HepG2 (cell line): Measurements from ENCODE around the gene P3H4. TPM values are rescaled to one million over a fixed set of nuclear protein-coding genes. Genes with fewer than 3 reads are reported as not detected.

ENCODE experiments used
- BRCA1 ChIP-seq: sonication (generic); formaldehyde crosslinking; IDR thresholded peaks from 2 replicates; pipeline ENCODE4 v1.4.0; 2020; ENCODE audit warnings: missing genetic modification reagents
- CHD4 ChIP-seq: fragments of 200-600 bp; sonication (generic); IDR thresholded peaks from 2 replicates; pipeline ENCODE4 v1.7.0; 2017; ENCODE audit warnings: mild to moderate bottlenecking, low read length, borderline replicate concordance
- CTCF ChIP-seq: sonication (generic); formaldehyde crosslinking; IDR thresholded peaks from 2 replicates; pipeline ENCODE4 v1.5.0; 2020; ENCODE audit warnings: mild to moderate bottlenecking, missing genetic modification reagents, moderate library complexity
- DMTF1 ChIP-seq: sonication (generic); formaldehyde crosslinking; IDR thresholded peaks from 2 replicates; pipeline ENCODE4 v1.4.0; 2020; ENCODE audit warnings: mild to moderate bottlenecking, missing genetic modification reagents
- IRF2 ChIP-seq: IDR thresholded peaks from 2 replicates; pipeline ENCODE4 v1.6.1; 2018; ENCODE audit warnings: missing genetic modification reagents, missing compliant biosample characterization
- LBX2 ChIP-seq: sonication (generic); formaldehyde crosslinking; IDR thresholded peaks from 2 replicates; pipeline ENCODE4 v1.5.0; 2020; ENCODE audit warnings: missing genetic modification reagents, mild to moderate bottlenecking, borderline replicate concordance
- NRL ChIP-seq: sonication (generic); formaldehyde crosslinking; IDR thresholded peaks from 2 replicates; pipeline ENCODE4 v1.5.0; 2020; ENCODE audit warnings: missing genetic modification reagents, mild to moderate bottlenecking, moderate library complexity, borderline replicate concordance
- SMYD3 ChIP-seq: sonication (generic); formaldehyde crosslinking; IDR thresholded peaks from 2 replicates; pipeline ENCODE4 v1.8.1; 2023; ENCODE audit warnings: mild to moderate bottlenecking, missing genetic modification reagents
- TAF1 ChIP-seq: sonication (generic); formaldehyde crosslinking; IDR thresholded peaks from 2 replicates; pipeline ENCODE4 v1.4.0; 2020; ENCODE audit warnings: missing genetic modification reagents
- ZBTB33 ChIP-seq: sonication (generic); formaldehyde crosslinking; IDR thresholded peaks from 2 replicates; pipeline ENCODE4 v1.4.0; 2020; ENCODE audit warnings: missing genetic modification reagents
- ZNF10 ChIP-seq: sonication (generic); formaldehyde crosslinking; IDR thresholded peaks from 2 replicates; pipeline ENCODE4 v1.4.0; 2020; ENCODE audit warnings: mild to moderate bottlenecking, low read depth, missing genetic modification reagents, borderline replicate concordance
- ZNF264 ChIP-seq: sonication (generic); formaldehyde crosslinking; IDR thresholded peaks from 2 replicates; pipeline ENCODE4 v1.4.0; 2020; ENCODE audit warnings: missing genetic modification reagents
- ZNF337 ChIP-seq: sonication (generic); formaldehyde crosslinking; IDR thresholded peaks from 2 replicates; pipeline ENCODE4 v1.5.1; 2020; ENCODE audit warnings: missing genetic modification reagents, low read depth, mild to moderate bottlenecking, borderline replicate concordance
- ZNF367 ChIP-seq: sonication (generic); formaldehyde crosslinking; IDR thresholded peaks from 2 replicates; pipeline ENCODE4 v1.4.0; 2020; ENCODE audit warnings: missing genetic modification reagents, borderline replicate concordance
- ZNF574 ChIP-seq: sonication (generic); formaldehyde crosslinking; IDR thresholded peaks from 2 replicates; pipeline ENCODE4 v1.4.0; 2020; ENCODE audit warnings: missing genetic modification reagents
- ZNF576 ChIP-seq: sonication (generic); formaldehyde crosslinking; IDR thresholded peaks from 2 replicates; pipeline ENCODE4 v1.4.0; 2020; ENCODE audit warnings: mild to moderate bottlenecking, missing genetic modification reagents
- ZNF660 ChIP-seq: sonication (generic); formaldehyde crosslinking; IDR thresholded peaks from 2 replicates; pipeline ENCODE4 v1.5.1; 2020; ENCODE audit warnings: mild to moderate bottlenecking, low read depth, missing genetic modification reagents, borderline replicate concordance
- ZNF841 ChIP-seq: sonication (generic); formaldehyde crosslinking; IDR thresholded peaks from 2 replicates; pipeline ENCODE4 v1.8.1; 2023; ENCODE audit warnings: missing genetic modification reagents, borderline replicate concordance
- polyA plus RNA-seq, 8 experiments: library from polyadenylated mRNA; depleted of rRNA in 3 of 8; stranded (reverse) in 7 of 8; unstranded in 1 of 8; fragments of >200 nt; fragmentation: Illumina TruSeq in 4 of 8; extraction: Trizol in 4 of 8; gene quantifications; 2 replicates each; pipeline versions ENCODE4 v1.2.1 to v1.2.3, GENCODE V29; 2011 to 2016; ENCODE audit warnings: low read depth in 4 of 8, missing spikeins in 1 of 8, mixed read lengths in 1 of 8; ENCODE audit not compliant: insufficient read depth in 1 of 8
- total RNA-seq, 5 experiments: library from RNA; depleted of rRNA; stranded (reverse); fragments of >200 nt; fragmentation: Illumina TruSeq; extraction: Trizol; gene quantifications; 2 replicates each; pipeline ENCODE4 v1.2.3, GENCODE V29; 2016; ENCODE audit warnings: low read depth in 1 of 5

The P3H4 gene
- total and polyA plus RNA-seq, 2 of the 13 experiments (the other 11 are each of a cell fraction or from before 2014, with no cell fraction given) = 37.1 to 50.6 TPM

- TF ChIP-seq ZNF841 (no peak), ZNF574 (no peak; the same call in 1 of the 2 replicates), ZNF264 (CRISPR knock-in tag) (no peak), ZNF10 (CRISPR knock-in tag) (no peak), ZNF660 (no peak), ZBTB33 (CRISPR knock-in tag) (no peak), IRF2 (peak; percentile 22), TAF1 (CRISPR knock-in tag) (no peak; the same call in 1 of the 2 replicates), BRCA1 (CRISPR knock-in tag) (no peak), ZNF576 (no peak), CTCF (CRISPR knock-in tag) (no peak; the same call in 1 of the 2 replicates), SMYD3 (no peak), NRL (no peak), ZNF337 (CRISPR knock-in tag) (no peak), DMTF1 (CRISPR knock-in tag) (no peak; the same call in 1 of the 2 replicates), LBX2 (no peak), CHD4 (no peak), ZNF367 (CRISPR knock-in tag) (no peak)
These were observed 18.6 kb downstream of the P3H4 start (continued) for GRCh38 chr17:41792845-41793783.
